Prostate gland (tissue), 2 donors: ENCODE data around the gene DGKQ.

Source experiments
- CTCF ChIP-seq, 4 experiments: fragments of 200-600 bp in 2 of 4; fragments of 450-650 bp in 2 of 4; sonication (generic) in 2 of 4; IDR thresholded peaks; 1 replicate in 3 of 4; 2 replicates in 1 of 4; pipeline ENCODE4 v1.5.1; 2016 to 2019; ENCODE audit warnings: antibody characterized with exemption in 4 of 4, mild to moderate bottlenecking in 2 of 4, moderate library complexity in 2 of 4
- POLR2A ChIP-seq: fragments of 450-650 bp; IDR thresholded peaks from one replicate; pipeline ENCODE4 v1.6.1; 2016; ENCODE audit warnings: antibody characterized with exemption, mild to moderate bottlenecking
- POLR2AphosphoS5 ChIP-seq: sonication (generic); formaldehyde crosslinking; IDR thresholded peaks from one replicate; pipeline ENCODE4 v1.6.1; 2017; ENCODE audit warnings: antibody characterized with exemption

- TF ChIP-seq POLR2A (no peak), CTCF (IDR thresholded peaks at IDR 0.05) (no peak), POLR2AphosphoS5 (no peak)
These were observed 6.9 kb downstream of the DGKQ start for GRCh38 chr4:966266-967112.
